IMR-90 (cell line): ENCODE results near the gene NPEPL1. TPM values are rescaled to one million over a fixed set of nuclear protein-coding genes. Genes with fewer than 3 reads are reported as not detected.

Source experiments
- ATAC-seq: fragments of 200-7000 bp; cut with Tn5 transposase; 2 replicates; pipeline ENCODE4 v1.9.1; 2020; ENCODE audit warnings: low read depth, mild to moderate bottlenecking, moderate library complexity
- BruUV-seq: library from RNA; stranded (reverse); fragments of 400-500 nt; replicated peaks from 2 replicates; lab custom pipeline; 2021; lab: Mats Ljungman, UMichigan
- CTCF ChIA-PET: fragments of 300-600 bp; formaldehyde crosslinking; extraction: SDS; loops from one replicate; lab custom pipeline; 2021; ENCODE audit warnings: antibody characterized with exemption; lab: Yijun Ruan, JAX
- POLR2A ChIA-PET: fragments of 300-600 bp; sonication (Branson Sonifier 250); formaldehyde crosslinking; loops from one replicate; lab custom pipeline; 2022; ENCODE audit warnings: antibody characterized with exemption; ENCODE audit not compliant: unreplicated experiment; lab: Charles Lee
- DNase-seq: peaks from one replicate; pipeline ENCODE4 v3.0.0; 2013
- H2AFZ ChIP-seq: replicated peaks from 2 replicates; pipeline ENCODE3; 2013; ENCODE audit warnings: low read length, mild to moderate bottlenecking; ENCODE audit not compliant: poor library complexity
- H2AK5ac ChIP-seq: 2 replicates; pipeline ENCODE4 v1.6.1; 2013; ENCODE audit warnings: low read depth, low read length, inconsistent platforms
- H2AK9ac ChIP-seq: replicated peaks from 2 replicates; pipeline ENCODE3; 2013; ENCODE audit warnings: mild to moderate bottlenecking, low read depth, low read length, moderate library complexity; ENCODE audit not compliant: poor library complexity
- H2BK120ac ChIP-seq: 2 replicates; pipeline ENCODE4 v1.6.1; 2013; ENCODE audit warnings: low read depth, low read length, inconsistent platforms
- H2BK15ac ChIP-seq: 3 replicates; pipeline ENCODE4 v1.6.1; 2013; ENCODE audit warnings: low read depth, low read length, inconsistent platforms
- H2BK20ac ChIP-seq: 2 replicates; pipeline ENCODE4 v1.6.1; 2013; ENCODE audit warnings: low read depth, mild to moderate bottlenecking, inconsistent platforms, low read length, moderate library complexity
- H2BK5ac ChIP-seq: 2 replicates; pipeline ENCODE4 v1.6.1; 2013; ENCODE audit warnings: mild to moderate bottlenecking, low read depth, low read length, inconsistent platforms; ENCODE audit not compliant: poor library complexity, severe bottlenecking
- H3K14ac ChIP-seq: replicated peaks from 2 replicates; pipeline ENCODE4 v1.6.1; 2013; ENCODE audit warnings: low read depth, low read length, inconsistent platforms
- H3K18ac ChIP-seq: 2 replicates; pipeline ENCODE4 v1.6.1; 2013; ENCODE audit warnings: low read depth, low read length, control low read depth
- H3K23ac ChIP-seq: 2 replicates; pipeline ENCODE4 v1.6.1; 2013; ENCODE audit warnings: low read depth, low read length, inconsistent platforms
- H3K27ac ChIP-seq: 2 replicates; pipeline ENCODE4 v1.5.1; 2013; ENCODE audit warnings: mild to moderate bottlenecking, control low read depth, low read length; ENCODE audit not compliant: insufficient read depth
- H3K27me3 ChIP-seq: 2 replicates; pipeline ENCODE4 v1.6.1; 2013; ENCODE audit warnings: low read length; ENCODE audit not compliant: control insufficient read depth, insufficient read depth
- H3K36me3 ChIP-seq: 2 replicates; pipeline ENCODE4 v1.6.1; 2013; ENCODE audit warnings: low read length, mixed read lengths; ENCODE audit not compliant: control insufficient read depth, insufficient read depth
- H3K4ac ChIP-seq: 2 replicates; pipeline ENCODE4 v1.6.1; 2013; ENCODE audit warnings: low read depth, low read length, inconsistent platforms
- H3K4me1 ChIP-seq: 2 replicates; pipeline ENCODE4 v1.6.1; 2013; ENCODE audit warnings: low read length, mixed read lengths; ENCODE audit not compliant: control insufficient read depth, insufficient read depth
- H3K4me2 ChIP-seq: 2 replicates; pipeline ENCODE4 v1.6.1; 2013; ENCODE audit warnings: low read depth, mild to moderate bottlenecking, control low read depth, low read length, moderate library complexity
- H3K4me3 ChIP-seq: 2 replicates; pipeline ENCODE4 v1.5.1; 2013; ENCODE audit warnings: low read depth, mild to moderate bottlenecking, control low read depth, low read length, moderate library complexity; ENCODE audit not compliant: insufficient read depth
- H3K56ac ChIP-seq: 2 replicates; pipeline ENCODE4 v1.6.1; 2013; ENCODE audit warnings: low read length, inconsistent platforms; ENCODE audit not compliant: insufficient read depth; ENCODE audit errors: extremely low read depth
- H3K79me1 ChIP-seq, 2 experiments: 2 replicates each; pipeline ENCODE4 v1.6.1; 2013; ENCODE audit warnings: low read length in 2 of 2, inconsistent platforms in 1 of 2, low read depth in 1 of 2
- H3K9ac ChIP-seq: 2 replicates; pipeline ENCODE4 v1.6.1; 2013; ENCODE audit warnings: low read depth, low read length, control low read depth
- H3K9me1 ChIP-seq: 2 replicates; pipeline ENCODE4 v1.6.1; 2013; ENCODE audit warnings: low read length, inconsistent platforms; ENCODE audit not compliant: insufficient read depth
- H3K9me3 ChIP-seq: 2 replicates; pipeline ENCODE4 v1.6.1; 2013; ENCODE audit warnings: low read length; ENCODE audit not compliant: control insufficient read depth, insufficient read depth
- H4K20me1 ChIP-seq: 2 replicates; pipeline ENCODE4 v1.6.1; 2013; ENCODE audit warnings: low read length, inconsistent platforms; ENCODE audit not compliant: insufficient read depth
- H4K5ac ChIP-seq: 2 replicates; pipeline ENCODE4 v1.6.1; 2013; ENCODE audit warnings: mild to moderate bottlenecking, low read depth, low read length, control low read depth
- H4K8ac ChIP-seq, 2 experiments: 2 replicates each; pipeline ENCODE4 v1.6.1; 2013; ENCODE audit warnings: low read depth in 2 of 2, low read length in 2 of 2, control low read depth in 1 of 2, inconsistent platforms in 1 of 2
- H4K91ac ChIP-seq: 2 replicates; pipeline ENCODE4 v1.6.1; 2013; ENCODE audit warnings: low read depth, low read length, inconsistent platforms; ENCODE audit not compliant: insufficient read depth
- CEBPB ChIP-seq: IDR thresholded peaks from 2 replicates; pipeline ENCODE4 v1.6.1; 2012; ENCODE audit warnings: low read depth, low read length, improper control_type of control experiment
- WGBS, 2 experiments: methylation state at CpG; one replicate each; pipeline versions ENCODE4 v1.1.5 to v1.1.7; 2013; ENCODE audit warnings: missing lambda C conversion rate in 2 of 2; ENCODE audit not compliant: insufficient read length in 1 of 2; ENCODE audit errors: extremely low coverage in 2 of 2; 5-methylcytosine and 5-hydroxymethylcytosine counted together
- dilution Hi-C: fragments of 300-500 bp; cut with HindIII; formaldehyde crosslinking; loops from one replicate; pipeline ENCODE4 v1.14.3; 2018; ENCODE audit warnings: low sequenced_read_pairs; ENCODE audit not compliant: unreplicated experiment
- in situ Hi-C: fragments of 300-500 bp; cut with MboI; formaldehyde crosslinking; loops from 3 replicates; pipeline ENCODE4 v1.14.3; 2019; ENCODE audit warnings: low sequenced_read_pairs, inconsistent platforms, mixed read lengths
- intact Hi-C: fragments of 100-400 bp; cut with micrococcal nuclease; formaldehyde crosslinking; loops from 2 replicates; pipeline ENCODE4 v1.10.0; 2022
- polyA plus RNA-seq, 3 experiments: library from polyadenylated mRNA; depleted of rRNA; stranded (reverse); fragments of >200 nt; gene quantifications; 2 replicates each; pipeline ENCODE4 v1.2.3, GENCODE V29; 2012; ENCODE audit warnings: low replicate concordance in 1 of 3
- total RNA-seq: library from RNA; depleted of rRNA; stranded (reverse); fragments of >200 nt; gene quantifications from 2 replicates; pipeline ENCODE4 v1.2.3, GENCODE V29; 2012

The NPEPL1 gene
- total and polyA plus RNA-seq, 2 of the 4 experiments (the other 2 are of a cell fraction) = 6.3 to 10.4 TPM

DNA sequence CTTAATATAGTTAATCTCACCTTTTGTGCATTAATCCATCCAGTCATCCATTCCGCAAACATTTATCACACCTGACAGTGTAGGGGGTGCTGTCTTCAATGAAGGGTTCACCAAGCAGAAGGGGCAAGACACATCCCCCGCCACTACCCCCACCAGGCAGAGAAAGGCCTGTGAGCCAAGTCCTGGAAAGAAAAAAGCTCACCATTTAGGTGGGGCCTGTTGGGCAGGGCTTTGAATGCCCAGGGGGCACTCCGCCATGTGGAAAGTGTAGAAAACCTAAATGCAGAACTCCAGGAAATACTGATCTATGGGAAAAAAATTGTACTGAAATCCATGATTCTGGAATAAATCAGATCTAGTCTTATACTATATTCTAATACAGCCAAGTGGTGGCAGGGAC is 46.3 kb upstream of the NPEPL1 start:
- no TSS peak for BruUV-seq
- H3K4me2 ChIP-seq = no peak overlapping the region
- H3K4ac ChIP-seq = no peak overlapping the region
- peaks cover 0 to under 1% of the 10 kb centered on the region in 2 experiments; a peak in 1 of 4 replicates for H3K79me1 ChIP-seq
- H4K91ac ChIP-seq = no peak overlapping the region
- H4K8ac ChIP-seq = no peak overlapping the region
- ATAC-seq (no peak), DNase-seq (no peak)
- H2AK9ac ChIP-seq = no peak overlapping the region
- ChIA-PET CTCF (interaction anchor here (0.6 to 1.0 kb wide), 2 partner anchors 10 to 148 kb away, joined by 3 read pairs; no protein-coding TSS in a partner anchor), POLR2A (no interaction called here)
- H3K27ac ChIP-seq = no peak overlapping the region
- H3K9ac ChIP-seq = no peak overlapping the region
- H4K20me1 ChIP-seq = no peaks in the 10 kb centered on the region
- peaks cover 7% of the 10 kb centered on the region for H3K4me1 ChIP-seq
- no peak overlapping the region for H3K14ac ChIP-seq
- H3K36me3 ChIP-seq = no peaks in the 10 kb centered on the region
- H2AK5ac ChIP-seq = no peak overlapping the region
- H2BK120ac ChIP-seq = no peak overlapping the region
- no peak overlapping the region for H3K23ac ChIP-seq
- in situ Hi-C loops = no loop called here
- WGBS, 2 experiments = 80% methylated on average over 1 of the region's 3 CpGs; no CpG with 5 or more reads in 1 of the 2 experiments
- no peak overlapping the region for H2BK5ac ChIP-seq
- H4K5ac ChIP-seq = no peak overlapping the region
- H3K56ac ChIP-seq = no peak overlapping the region
- intact Hi-C loops = no loop called here
- H3K9me1 ChIP-seq = no peaks in the 10 kb centered on the region
- H3K9me3 ChIP-seq = no peaks in the 10 kb centered on the region
- H2BK20ac ChIP-seq = no peak overlapping the region
- dilution Hi-C loops = no loop called here
- no peak for TF ChIP-seq CEBPB
- no peak overlapping the region for H2AFZ ChIP-seq
- no peak overlapping the region for H2BK15ac ChIP-seq
- H3K4me3 ChIP-seq = no peak overlapping the region
- H3K27me3 ChIP-seq = no peaks in the 10 kb centered on the region
- no peak overlapping the region for H3K18ac ChIP-seq
